GM12892 (cell line): ENCODE results near the gene COG5.

Experiments
- POLR2A ChIP-seq: IDR thresholded peaks from 2 replicates; pipeline ENCODE4 v1.6.1; 2011; ENCODE audit warnings: low read depth, low read length, control low read depth
- POLR2AphosphoS5 ChIP-seq: IDR thresholded peaks from 2 replicates; pipeline ENCODE4 v1.6.1; 2011; ENCODE audit warnings: low read depth, low read length, control low read depth

- TF ChIP-seq POLR2A (no peak), POLR2AphosphoS5 (no peak)
These were observed 135.1 kb downstream of the COG5 start for GRCh38 chr7:107428642-107429041.
